C4-2B (cell line): Measurements from ENCODE around the gene ADAMTS6.

Experiments used
- CTCF ChIP-seq: fragments of 450-650 bp; conservative IDR thresholded peaks from 2 replicates; pipeline ENCODE4 v1.5.1; 2017; ENCODE audit warnings: mild to moderate bottlenecking
- ZFX ChIP-seq: fragments of 450-650 bp; IDR thresholded peaks from 2 replicates; pipeline ENCODE4 v1.6.1; 2017

GRCh38 chr5:65462139-65462705 is 19.5 kb downstream of the ADAMTS6 start:
- TF ChIP-seq CTCF (no peak), ZFX (no peak)
